GM12892 (cell line): ENCODE measurements around the gene PAEP.

Source experiments
- POLR2A ChIP-seq: IDR thresholded peaks from 2 replicates; pipeline ENCODE4 v1.6.1; 2011; ENCODE audit warnings: low read depth, low read length, control low read depth
- POLR2AphosphoS5 ChIP-seq: IDR thresholded peaks from 2 replicates; pipeline ENCODE4 v1.6.1; 2011; ENCODE audit warnings: low read depth, low read length, control low read depth

DNA sequence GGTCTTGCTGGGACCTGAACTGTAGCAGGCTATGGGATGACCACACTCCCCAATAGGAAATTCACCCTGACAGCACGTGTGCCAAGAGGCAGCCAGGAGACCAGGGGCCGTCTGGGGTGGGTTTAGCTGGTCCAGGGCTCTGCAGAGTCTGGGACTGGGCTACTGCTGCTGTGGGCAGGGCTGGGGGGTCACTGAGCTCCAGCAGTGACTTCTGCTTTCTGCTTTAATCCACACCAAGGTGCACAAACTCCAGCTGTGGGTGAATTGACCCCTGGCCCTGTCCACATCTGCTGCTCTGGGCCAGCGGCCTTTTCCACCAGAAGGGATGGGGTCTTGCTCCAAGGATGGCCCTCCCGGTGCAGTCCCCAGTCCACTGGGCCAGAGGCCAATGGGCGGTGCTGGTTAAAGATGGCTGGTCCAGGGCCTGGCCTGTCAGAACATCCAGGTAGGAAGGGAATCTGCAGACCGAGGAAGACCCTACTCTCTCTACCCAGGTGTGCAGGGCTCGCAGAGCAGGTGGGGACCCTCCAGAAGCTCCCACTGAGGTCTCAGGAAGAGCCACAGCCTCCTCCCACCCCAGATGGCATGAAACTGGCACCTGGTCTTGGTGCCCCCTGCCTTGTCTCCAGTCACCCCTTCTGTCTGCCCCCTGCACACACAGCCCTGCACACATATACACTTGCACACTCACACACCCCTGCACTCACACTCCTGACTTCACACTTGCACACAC, 49.8 kb downstream of the PAEP start:
- no peak for TF ChIP-seq POLR2A
- no peak for TF ChIP-seq POLR2AphosphoS5
